Mucosa of stomach (tissue), 1 donor: ENCODE measurements around the gene SLC12A4.

Source experiments
- H3K27me3 ChIP-seq: one replicate; pipeline ENCODE4 v1.7.0; 2013; ENCODE audit warnings: mild to moderate bottlenecking, low read length; ENCODE audit not compliant: control insufficient read depth, insufficient read depth
- H3K36me3 ChIP-seq: one replicate; pipeline ENCODE4 v1.7.0; 2013; ENCODE audit warnings: low read length; ENCODE audit not compliant: control insufficient read depth, insufficient read depth
- H3K4me1 ChIP-seq: one replicate; pipeline ENCODE4 v1.7.0; 2013; ENCODE audit warnings: mild to moderate bottlenecking, low read length; ENCODE audit not compliant: control insufficient read depth, insufficient read depth
- H3K4me3 ChIP-seq: one replicate; pipeline ENCODE4 v1.7.0; 2013; ENCODE audit warnings: low read length
- H3K9ac ChIP-seq: one replicate; pipeline ENCODE4 v1.7.0; 2013; ENCODE audit warnings: mild to moderate bottlenecking, low read length, moderate library complexity
- H3K9me3 ChIP-seq: one replicate; pipeline ENCODE4 v1.7.0; 2013; ENCODE audit warnings: mild to moderate bottlenecking, low read length, moderate library complexity; ENCODE audit not compliant: control insufficient read depth
- donor health status: Pancreatic carcinoma.

Gene SLC12A4

GRCh38 chr16:67935101-67935401 is 33.4 kb downstream of the SLC12A4 start:
- Histone ChIP-seq H3K9ac (peak overlapping the region; percentile 3), H3K36me3 (no peaks in the 10 kb centered on the region), H3K4me3 (peak overlapping the region; percentile 26), H3K27me3 (no peaks in the 10 kb centered on the region), H3K4me1 (peaks cover 25% of the 10 kb centered on the region), H3K9me3 (no peaks in the 10 kb centered on the region)

- H3K4me1 ChIP-seq: peaks cover 20% of the 10 kb centered on the region
- peak overlapping the region; percentile 3 for H3K9ac ChIP-seq
- H3K36me3 ChIP-seq: no peaks in the 10 kb centered on the region
- H3K27me3 ChIP-seq: no peaks in the 10 kb centered on the region
- H3K9me3 ChIP-seq: no peaks in the 10 kb centered on the region
- H3K4me3 ChIP-seq: no peak overlapping the region
These were observed 33.9 kb downstream of the SLC12A4 start for GRCh38 chr16:67934306-67935100.

GRCh38 chr16:67933805-67934204 is 34.6 kb downstream of the SLC12A4 start:
- Histone ChIP-seq H3K27me3 (no peaks in the 10 kb centered on the region), H3K9me3 (no peaks in the 10 kb centered on the region), H3K9ac (no peak overlapping the region), H3K36me3 (no peaks in the 10 kb centered on the region), H3K4me1 (peaks cover 20% of the 10 kb centered on the region), H3K4me3 (no peak overlapping the region)

GRCh38 chr16:67932462-67932840 is 36.0 kb downstream of the SLC12A4 start:
- Histone ChIP-seq H3K9ac (no peak overlapping the region), H3K36me3 (no peaks in the 10 kb centered on the region), H3K27me3 (no peaks in the 10 kb centered on the region), H3K4me1 (peaks cover 19% of the 10 kb centered on the region), H3K4me3 (no peak overlapping the region), H3K9me3 (no peaks in the 10 kb centered on the region)

GRCh38 chr16:67931712-67932461 is 36.5 kb downstream of the SLC12A4 start, which contains the start of gene CTRL:
Gene CTRL, minus strand, starts transcription at chr16:67931862. Its CDS starts 10 bp downstream, at chr16:67931852.
- Histone ChIP-seq H3K36me3 (no peaks in the 10 kb centered on the region), H3K9me3 (no peaks in the 10 kb centered on the region), H3K27me3 (no peaks in the 10 kb centered on the region), H3K4me1 (peaks cover 14% of the 10 kb centered on the region), H3K4me3 (no peak within 1 kb of the TSS), H3K9ac (no peak within 1 kb of the TSS)

GRCh38 chr16:67930678-67931211 is 37.7 kb downstream of the SLC12A4 start:
- H3K4me1 ChIP-seq: peaks cover 12% of the 10 kb centered on the region
- no peaks in the 10 kb centered on the region for H3K27me3 ChIP-seq
- H3K4me3 ChIP-seq: no peak overlapping the region
- no peak overlapping the region for H3K9ac ChIP-seq
- no peaks in the 10 kb centered on the region for H3K36me3 ChIP-seq
- no peaks in the 10 kb centered on the region for H3K9me3 ChIP-seq

GRCh38 chr16:67930191-67930590 is 38.2 kb downstream of the SLC12A4 start:
- H3K36me3 ChIP-seq: no peaks in the 10 kb centered on the region
- no peak overlapping the region for H3K4me3 ChIP-seq

GRCh38 chr16:67928561-67929364 is 39.7 kb downstream of the SLC12A4 start:
- H3K36me3 ChIP-seq: no peaks in the 10 kb centered on the region
- H3K4me3 ChIP-seq: no peak overlapping the region

More at GRCh38 chr16:67930191-67930590, 38.2 kb downstream of the SLC12A4 start:
- Histone ChIP-seq H3K27me3 (no peaks in the 10 kb centered on the region), H3K4me1 (peaks cover 9% of the 10 kb centered on the region), H3K9me3 (no peaks in the 10 kb centered on the region), H3K9ac (no peak overlapping the region)

GRCh38 chr16:67928147-67928546 is 40.3 kb downstream of the SLC12A4 start:
- no peaks in the 10 kb centered on the region for H3K27me3 ChIP-seq
- no peaks in the 10 kb centered on the region for H3K9me3 ChIP-seq
- no peaks in the 10 kb centered on the region for H3K4me1 ChIP-seq
- no peak overlapping the region for H3K4me3 ChIP-seq
- H3K36me3 ChIP-seq: no peaks in the 10 kb centered on the region
- H3K9ac ChIP-seq: no peak overlapping the region

More at GRCh38 chr16:67928561-67929364, 39.7 kb downstream of the SLC12A4 start:
- no peaks in the 10 kb centered on the region for H3K27me3 ChIP-seq
- no peaks in the 10 kb centered on the region for H3K9me3 ChIP-seq
- H3K4me1 ChIP-seq: no peaks in the 10 kb centered on the region
- no peak overlapping the region for H3K9ac ChIP-seq

GRCh38 chr16:67927131-67927941 is 41.1 kb downstream of the SLC12A4 start:
- no peaks in the 10 kb centered on the region for H3K27me3 ChIP-seq
- H3K9ac ChIP-seq: no peak overlapping the region
- no peaks in the 10 kb centered on the region for H3K4me1 ChIP-seq
- H3K9me3 ChIP-seq: no peaks in the 10 kb centered on the region
- no peak overlapping the region for H3K4me3 ChIP-seq
- no peaks in the 10 kb centered on the region for H3K36me3 ChIP-seq

- no peaks in the 10 kb centered on the region for H3K4me1 ChIP-seq
- H3K36me3 ChIP-seq: no peaks in the 10 kb centered on the region
- no peak overlapping the region for H3K9ac ChIP-seq
- no peak overlapping the region for H3K4me3 ChIP-seq
- H3K9me3 ChIP-seq: no peaks in the 10 kb centered on the region
- no peaks in the 10 kb centered on the region for H3K27me3 ChIP-seq
These were observed 42.2 kb downstream of the SLC12A4 start for GRCh38 chr16:67926181-67926750.
